ENCODE results near the gene MTURN.

DNA sequence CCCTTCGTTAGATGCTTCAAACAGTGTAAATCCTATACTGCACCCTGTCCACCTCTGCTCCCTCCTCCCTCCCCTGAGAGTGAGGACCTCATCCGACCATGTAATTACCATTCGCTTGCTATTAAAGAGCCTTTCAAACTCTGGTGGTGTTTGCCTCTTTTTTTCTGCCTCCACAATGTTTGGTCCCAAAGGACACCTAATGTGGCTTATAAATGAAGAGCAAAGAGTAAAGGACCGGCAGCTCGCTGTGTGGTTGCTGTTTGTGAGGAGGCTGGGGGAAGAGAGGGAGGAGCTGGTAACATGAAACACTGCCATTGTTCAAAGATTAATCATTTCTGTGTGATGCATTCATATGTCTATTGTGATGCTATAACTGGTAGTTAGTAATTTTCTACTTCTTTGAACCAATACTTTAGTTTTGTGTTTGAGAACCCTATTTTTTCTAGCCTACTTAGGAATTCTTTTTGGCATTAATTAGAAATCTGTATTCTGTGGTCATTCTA is 27.9 kb downstream of the MTURN start:
- TF ChIP-seq EP300 (conservative IDR thresholded peaks at IDR 0.05; ENCODE audit: poor library complexity, severe bottlenecking): no peak
- TF ChIP-seq, protein P1, sequence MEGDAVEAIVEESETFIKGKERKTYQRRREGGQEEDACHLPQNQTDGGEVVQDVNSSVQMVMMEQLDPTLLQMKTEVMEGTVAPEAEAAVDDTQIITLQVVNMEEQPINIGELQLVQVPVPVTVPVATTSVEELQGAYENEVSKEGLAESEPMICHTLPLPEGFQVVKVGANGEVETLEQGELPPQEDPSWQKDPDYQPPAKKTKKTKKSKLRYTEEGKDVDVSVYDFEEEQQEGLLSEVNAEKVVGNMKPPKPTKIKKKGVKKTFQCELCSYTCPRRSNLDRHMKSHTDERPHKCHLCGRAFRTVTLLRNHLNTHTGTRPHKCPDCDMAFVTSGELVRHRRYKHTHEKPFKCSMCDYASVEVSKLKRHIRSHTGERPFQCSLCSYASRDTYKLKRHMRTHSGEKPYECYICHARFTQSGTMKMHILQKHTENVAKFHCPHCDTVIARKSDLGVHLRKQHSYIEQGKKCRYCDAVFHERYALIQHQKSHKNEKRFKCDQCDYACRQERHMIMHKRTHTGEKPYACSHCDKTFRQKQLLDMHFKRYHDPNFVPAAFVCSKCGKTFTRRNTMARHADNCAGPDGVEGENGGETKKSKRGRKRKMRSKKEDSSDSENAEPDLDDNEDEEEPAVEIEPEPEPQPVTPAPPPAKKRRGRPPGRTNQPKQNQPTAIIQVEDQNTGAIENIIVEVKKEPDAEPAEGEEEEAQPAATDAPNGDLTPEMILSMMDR (IDR thresholded peaks at IDR 0.05; ENCODE audit: poor library complexity, severe bottlenecking): no peak
- TF ChIP-seq, protein P2, sequence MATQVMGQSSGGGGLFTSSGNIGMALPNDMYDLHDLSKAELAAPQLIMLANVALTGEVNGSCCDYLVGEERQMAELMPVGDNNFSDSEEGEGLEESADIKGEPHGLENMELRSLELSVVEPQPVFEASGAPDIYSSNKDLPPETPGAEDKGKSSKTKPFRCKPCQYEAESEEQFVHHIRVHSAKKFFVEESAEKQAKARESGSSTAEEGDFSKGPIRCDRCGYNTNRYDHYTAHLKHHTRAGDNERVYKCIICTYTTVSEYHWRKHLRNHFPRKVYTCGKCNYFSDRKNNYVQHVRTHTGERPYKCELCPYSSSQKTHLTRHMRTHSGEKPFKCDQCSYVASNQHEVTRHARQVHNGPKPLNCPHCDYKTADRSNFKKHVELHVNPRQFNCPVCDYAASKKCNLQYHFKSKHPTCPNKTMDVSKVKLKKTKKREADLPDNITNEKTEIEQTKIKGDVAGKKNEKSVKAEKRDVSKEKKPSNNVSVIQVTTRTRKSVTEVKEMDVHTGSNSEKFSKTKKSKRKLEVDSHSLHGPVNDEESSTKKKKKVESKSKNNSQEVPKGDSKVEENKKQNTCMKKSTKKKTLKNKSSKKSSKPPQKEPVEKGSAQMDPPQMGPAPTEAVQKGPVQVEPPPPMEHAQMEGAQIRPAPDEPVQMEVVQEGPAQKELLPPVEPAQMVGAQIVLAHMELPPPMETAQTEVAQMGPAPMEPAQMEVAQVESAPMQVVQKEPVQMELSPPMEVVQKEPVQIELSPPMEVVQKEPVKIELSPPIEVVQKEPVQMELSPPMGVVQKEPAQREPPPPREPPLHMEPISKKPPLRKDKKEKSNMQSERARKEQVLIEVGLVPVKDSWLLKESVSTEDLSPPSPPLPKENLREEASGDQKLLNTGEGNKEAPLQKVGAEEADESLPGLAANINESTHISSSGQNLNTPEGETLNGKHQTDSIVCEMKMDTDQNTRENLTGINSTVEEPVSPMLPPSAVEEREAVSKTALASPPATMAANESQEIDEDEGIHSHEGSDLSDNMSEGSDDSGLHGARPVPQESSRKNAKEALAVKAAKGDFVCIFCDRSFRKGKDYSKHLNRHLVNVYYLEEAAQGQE (IDR thresholded peaks at IDR 0.05; ENCODE audit: borderline replicate concordance): no peak
- no peak for TF ChIP-seq MXI1 (conservative IDR thresholded peaks at IDR 0.05; ENCODE audit: poor library complexity, severe bottlenecking)
- TF ChIP-seq EZH2 (IDR thresholded peaks at IDR 0.05; ENCODE audit: borderline replicate concordance, insufficient read depth, low read length, poor library complexity, severe bottlenecking): no peak
- no peak for TF ChIP-seq RAD21 (conservative IDR thresholded peaks at IDR 0.05)
- TF ChIP-seq TAF1 (IDR thresholded peaks at IDR 0.05; ENCODE audit: low read depth): no peak
